GM12878 (cell line): ENCODE data around the gene POC1B.

Source experiments
- BCL11A ChIP-seq: IDR thresholded peaks from 2 replicates; pipeline ENCODE4 v1.6.1; 2011; ENCODE audit warnings: low read depth, low read length
- POLR2A ChIP-seq: IDR thresholded peaks from 2 replicates; pipeline ENCODE4 v1.6.1; 2011; ENCODE audit warnings: low read depth, mild to moderate bottlenecking, low read length
- RFX5 ChIP-seq: IDR thresholded peaks from 2 replicates; pipeline ENCODE4 v1.6.1; 2011; ENCODE audit warnings: low read depth, low read length, improper control_type of control experiment

- no peak for TF ChIP-seq POLR2A
- no peak for TF ChIP-seq BCL11A
- no peak for TF ChIP-seq RFX5
Measured at GRCh38 chr12:89376844-89377243, 149.0 kb downstream of the POC1B start.
